ENCODE data around the gene LTF.

DNA sequence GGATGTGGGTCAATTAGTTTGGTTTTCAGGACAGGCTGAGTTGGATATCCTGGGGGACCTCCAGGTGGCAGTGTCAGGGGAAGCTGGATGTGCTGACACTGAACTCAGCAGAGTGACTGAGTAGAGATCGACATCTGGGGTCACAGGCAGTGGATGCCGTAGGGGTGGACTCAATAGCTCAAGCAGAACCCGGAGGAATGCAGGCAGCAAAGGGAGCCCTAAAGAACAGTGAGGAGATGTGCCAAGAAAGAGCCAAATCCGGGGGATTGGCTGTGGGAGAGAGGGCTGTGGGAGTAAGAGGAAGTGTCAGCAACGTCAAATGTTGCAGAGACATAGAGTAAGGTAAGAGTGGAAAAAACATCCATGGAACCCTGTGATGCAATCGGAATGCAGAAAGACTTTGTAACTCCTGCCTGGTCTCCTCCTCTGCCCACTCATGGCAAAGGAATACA lies 69.5 kb downstream of the LTF start:
- TF ChIP-seq CTCF (IDR thresholded peaks at IDR 0.05; ENCODE audit: low read depth, low read length, missing input control) (no peak), RXRA (IDR thresholded peaks at IDR 0.05) (no peak), REST (IDR thresholded peaks at IDR 0.05) (no peak), NR2F2 (IDR thresholded peaks at IDR 0.05) (no peak)
